ENCODE data around the gene EXOC3L4. TPM values are rescaled to one million over a fixed set of nuclear protein-coding genes. Genes with fewer than 3 reads are reported as not detected.

EXOC3L4 gene
- 1.4 to 2.1 TPM (median 1.5 TPM) in 5 replicates for total RNA-seq (2022; extraction: Qiagen RNA extraction; ENCODE audit: low read depth)

GRCh38 chr14:103094406-103095209 lies at the start of gene EXOC3L4:
Gene EXOC3L4, plus strand, starts transcription at chr14:103094725. Its CDS starts 5,495 bp downstream, at chr14:103100220.

GRCh38 chr14:103057372-103058163 lies 37.0 kb upstream of the EXOC3L4 start, which contains the start of gene CDC42BPB:
Gene CDC42BPB, minus strand, starts transcription at chr14:103057549. Its CDS starts 376 bp downstream, at chr14:103057173.

DNA sequence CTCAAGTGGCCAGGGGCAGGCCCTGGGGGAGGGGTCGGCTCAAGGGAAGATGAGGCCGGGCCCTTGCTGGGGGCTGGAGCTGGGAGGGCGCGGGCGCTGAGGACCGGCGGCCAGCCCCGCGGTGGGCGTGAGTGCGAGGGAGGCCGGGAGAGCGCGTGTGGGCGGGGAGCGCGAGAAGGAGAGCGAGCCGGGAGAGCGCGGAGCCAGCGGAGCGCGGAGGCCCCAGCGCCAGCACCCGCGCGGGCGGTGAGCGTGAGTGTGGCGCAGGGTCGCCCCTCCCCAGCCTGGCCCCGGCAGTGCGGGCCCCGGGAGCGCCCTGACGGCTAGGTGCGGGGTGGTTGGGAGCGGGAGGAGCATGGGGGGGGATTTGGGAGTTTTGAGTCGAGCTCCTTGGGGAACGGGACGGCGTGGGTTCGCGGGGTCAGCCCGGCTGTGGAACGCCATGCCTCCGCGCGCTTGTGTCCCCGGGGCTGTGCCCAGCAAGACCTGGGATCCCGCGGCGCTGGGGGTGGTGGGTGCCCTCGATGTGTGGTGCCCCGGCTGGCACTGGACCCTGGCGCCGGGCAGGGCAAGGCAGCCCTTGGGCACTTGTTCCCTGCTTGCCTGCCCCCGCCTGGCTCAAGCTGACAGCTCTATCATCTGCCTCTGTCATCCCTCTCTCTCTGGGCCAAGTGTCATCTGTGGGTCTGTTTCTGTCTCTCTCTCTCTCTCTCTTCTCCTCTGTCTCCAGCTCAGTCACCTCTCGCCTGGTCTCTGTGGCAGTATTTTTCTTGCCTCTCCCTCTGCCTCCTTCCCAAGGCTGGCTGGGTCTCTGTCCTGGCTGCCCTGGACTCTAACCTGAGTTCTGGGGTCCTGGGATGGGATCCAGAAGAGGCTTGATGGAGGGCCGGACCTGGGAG lies 10.3 kb upstream of the EXOC3L4 start, which contains the start of gene LBHD2:
LBHD2 (plus strand) TSS at position 190 of the 899 bp plus-strand sequence. CDS start 1,803 bp downstream, outside the sequence.

GRCh38 chr14:103122947-103123633 lies 28.6 kb downstream of the EXOC3L4 start, which contains the start of gene TNFAIP2:
Gene TNFAIP2, plus strand, starts transcription at chr14:103123461. Its CDS starts 2,997 bp downstream, at chr14:103126458.

Other genes starting within 250 kb of the EXOC3L4 start
- gene AMN, start 172.1 kb upstream of the EXOC3L4 start, total RNA-seq (2022; extraction: Qiagen RNA extraction; ENCODE audit: low read depth), result 0.23 to 0.69 TPM (median 0.46 TPM) in 5 replicates
- gene CDC42BPB, start 37.2 kb upstream of the EXOC3L4 start, total RNA-seq (2022; extraction: Qiagen RNA extraction; ENCODE audit: low read depth), result 64.0 to 75.6 TPM (median 72.8 TPM) in 5 replicates
- gene LBHD2, start 10.5 kb upstream of the EXOC3L4 start, total RNA-seq (2022; extraction: Qiagen RNA extraction; ENCODE audit: low read depth), result 0.14 to 0.39 TPM (median 0.18 TPM) in 3 of 5 replicates, not detected in the others
- 352 to 444 TPM (median 429 TPM) in 5 replicates for gene TNFAIP2, start 28.7 kb downstream of the EXOC3L4 start, total RNA-seq (2022; extraction: Qiagen RNA extraction; ENCODE audit: low read depth)
- gene EIF5, start 239.5 kb downstream of the EXOC3L4 start, total RNA-seq (2022; extraction: Qiagen RNA extraction; ENCODE audit: low read depth), result 221 to 305 TPM (median 281 TPM) in 5 replicates

All from A549 treated with DMSO at 1 μM for 4 hours (cell line).